Astrocyte (in vitro differentiated cells and primary cell): ENCODE data around the gene TMEM87B. TPM values are rescaled to one million over a fixed set of nuclear protein-coding genes. Genes with fewer than 3 reads are reported as not detected.

Experiments
- DNase-seq: peaks from one replicate; pipeline ENCODE4 v3.0.0-alpha.2; 2010; ENCODE audit warnings: low read depth
- FAIRE-seq: peaks from 2 replicates; lab custom pipeline; 2011; peaks lifted over from hg19 to GRCh38; lab: Jason Lieb, UNC
- H2AFZ ChIP-seq: 2 replicates; pipeline ENCODE4 v1.6.0; 2012; ENCODE audit warnings: low read depth, low read length, inconsistent platforms
- H3K27ac ChIP-seq: 2 replicates; pipeline ENCODE4 v1.5.1; 2011; ENCODE audit warnings: low read depth, low read length, inconsistent platforms
- H3K27me3 ChIP-seq: 2 replicates; pipeline ENCODE4 v1.6.0; 2011; ENCODE audit warnings: low read length, inconsistent platforms; ENCODE audit not compliant: insufficient read depth
- H3K36me3 ChIP-seq: 2 replicates; pipeline ENCODE4 v1.5.1; 2011; ENCODE audit warnings: low read length, inconsistent platforms; ENCODE audit not compliant: insufficient read depth
- H3K4me1 ChIP-seq: 2 replicates; pipeline ENCODE4 v1.5.1; 2011; ENCODE audit warnings: low read length, inconsistent platforms; ENCODE audit not compliant: insufficient read depth
- H3K4me2 ChIP-seq: 2 replicates; pipeline ENCODE4 v1.6.0; 2012; ENCODE audit warnings: low read length, inconsistent platforms
- H3K4me3 ChIP-seq: 2 replicates; pipeline ENCODE4 v1.5.1; 2011; ENCODE audit warnings: low read depth, mild to moderate bottlenecking, low read length, inconsistent platforms; ENCODE audit not compliant: insufficient read depth
- H3K79me2 ChIP-seq: 2 replicates; pipeline ENCODE4 v1.6.0; 2012; ENCODE audit warnings: mild to moderate bottlenecking, low read length, inconsistent platforms; ENCODE audit not compliant: insufficient read depth
- H3K9ac ChIP-seq: 2 replicates; pipeline ENCODE4 v1.6.0; 2012; ENCODE audit warnings: mild to moderate bottlenecking, low read length, inconsistent platforms
- H3K9me3 ChIP-seq: 2 replicates; pipeline ENCODE4 v1.5.1; 2012; ENCODE audit warnings: low read depth, mild to moderate bottlenecking, low read length, inconsistent platforms; ENCODE audit not compliant: insufficient read depth
- H4K20me1 ChIP-seq: 2 replicates; pipeline ENCODE4 v1.6.0; 2012; ENCODE audit warnings: low read length, inconsistent platforms; ENCODE audit not compliant: insufficient read depth
- H3K27ac Mint-ChIP-seq: one replicate; pipeline ENCODE4 v1.8.0; 2021; ENCODE audit warnings: mild to moderate bottlenecking, mixed read lengths; ENCODE audit not compliant: unreplicated experiment
- H3K27me3 Mint-ChIP-seq: one replicate; pipeline ENCODE4 v1.8.0; 2021; ENCODE audit warnings: low read depth, mixed read lengths; ENCODE audit not compliant: unreplicated experiment
- H3K36me3 Mint-ChIP-seq: one replicate; pipeline ENCODE4 v1.8.0; 2021; ENCODE audit warnings: low read depth, mixed read lengths; ENCODE audit not compliant: unreplicated experiment
- H3K4me1 Mint-ChIP-seq: one replicate; pipeline ENCODE4 v1.8.0; 2021; ENCODE audit warnings: low read depth, mixed read lengths; ENCODE audit not compliant: unreplicated experiment
- H3K4me3 Mint-ChIP-seq: one replicate; pipeline ENCODE4 v1.8.0; 2021; ENCODE audit warnings: mild to moderate bottlenecking, moderate library complexity, mixed read lengths; ENCODE audit not compliant: unreplicated experiment
- H3K9me3 Mint-ChIP-seq: one replicate; pipeline ENCODE4 v1.8.0; 2021; ENCODE audit warnings: mild to moderate bottlenecking, mixed read lengths; ENCODE audit not compliant: unreplicated experiment
- EZH2 ChIP-seq: IDR thresholded peaks from 2 replicates; pipeline ENCODE4 v1.6.1; 2012; ENCODE audit warnings: mild to moderate bottlenecking, low read length, inconsistent platforms; ENCODE audit not compliant: insufficient read depth
- total RNA-seq: library from RNA; stranded (reverse); gene quantifications from 2 replicates; pipeline ENCODE4 v1.2.1, GENCODE V29; 2021
- TF ChIP-seq, protein P1 (sequence below): IDR thresholded peaks from 2 replicates; pipeline ENCODE4 v1.5.1; 2011; ENCODE audit warnings: low read depth, mild to moderate bottlenecking, inconsistent platforms, low read length, moderate library complexity; ENCODE audit not compliant: insufficient read depth

The TMEM87B gene
- total RNA-seq, 1 donor from 2014 or later, result 27.2 TPM

DNA sequence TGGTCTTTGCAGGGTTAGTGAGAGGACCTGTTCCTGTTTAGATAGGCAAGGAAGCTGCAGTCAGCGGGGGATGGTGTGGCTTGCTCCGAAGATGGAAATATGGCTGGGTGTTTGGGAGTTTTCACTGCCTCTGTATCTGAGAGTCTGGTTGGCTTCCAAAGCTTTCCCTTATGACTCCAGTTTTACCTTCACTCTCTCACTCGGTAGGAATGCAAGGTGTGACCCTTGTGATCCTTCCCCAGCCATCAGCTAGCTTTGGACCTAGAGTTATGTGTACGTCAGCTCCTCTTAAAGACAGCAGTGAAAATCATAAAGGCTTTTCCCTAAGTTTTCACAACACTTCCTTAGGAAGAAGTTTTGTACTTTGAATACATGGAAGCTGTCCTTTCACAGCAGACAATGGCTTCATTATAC, 35.5 kb upstream of the TMEM87B start:
- TF ChIP-seq, protein P1, sequence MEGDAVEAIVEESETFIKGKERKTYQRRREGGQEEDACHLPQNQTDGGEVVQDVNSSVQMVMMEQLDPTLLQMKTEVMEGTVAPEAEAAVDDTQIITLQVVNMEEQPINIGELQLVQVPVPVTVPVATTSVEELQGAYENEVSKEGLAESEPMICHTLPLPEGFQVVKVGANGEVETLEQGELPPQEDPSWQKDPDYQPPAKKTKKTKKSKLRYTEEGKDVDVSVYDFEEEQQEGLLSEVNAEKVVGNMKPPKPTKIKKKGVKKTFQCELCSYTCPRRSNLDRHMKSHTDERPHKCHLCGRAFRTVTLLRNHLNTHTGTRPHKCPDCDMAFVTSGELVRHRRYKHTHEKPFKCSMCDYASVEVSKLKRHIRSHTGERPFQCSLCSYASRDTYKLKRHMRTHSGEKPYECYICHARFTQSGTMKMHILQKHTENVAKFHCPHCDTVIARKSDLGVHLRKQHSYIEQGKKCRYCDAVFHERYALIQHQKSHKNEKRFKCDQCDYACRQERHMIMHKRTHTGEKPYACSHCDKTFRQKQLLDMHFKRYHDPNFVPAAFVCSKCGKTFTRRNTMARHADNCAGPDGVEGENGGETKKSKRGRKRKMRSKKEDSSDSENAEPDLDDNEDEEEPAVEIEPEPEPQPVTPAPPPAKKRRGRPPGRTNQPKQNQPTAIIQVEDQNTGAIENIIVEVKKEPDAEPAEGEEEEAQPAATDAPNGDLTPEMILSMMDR, result no peak
- no peak for TF ChIP-seq EZH2
- Histone ChIP-seq H4K20me1 (no peaks in the 10 kb centered on the region), H3K36me3 (no peaks in the 10 kb centered on the region), H3K27ac (no peak overlapping the region), H3K27me3 (peaks cover 3% of the 10 kb centered on the region), H3K4me2 (no peak overlapping the region), H3K4me3 (no peak overlapping the region), H3K9me3 (no peaks in the 10 kb centered on the region), H3K79me2 (no peaks in the 10 kb centered on the region), H3K9ac (no peak overlapping the region), H2AFZ (no peak overlapping the region), H3K4me1 (peaks cover 9% of the 10 kb centered on the region)
- Mint-ChIP-seq H3K4me1 (peaks cover 10% of the 10 kb centered on the region), H3K9me3 (no peaks in the 10 kb centered on the region), H3K27ac (no peak overlapping the region), H3K27me3 (no peaks in the 10 kb centered on the region), H3K4me3 (no peak overlapping the region), H3K36me3 (peaks cover 9% of the 10 kb centered on the region)
- DNase-seq (no peak), FAIRE-seq (no peak)

DNA sequence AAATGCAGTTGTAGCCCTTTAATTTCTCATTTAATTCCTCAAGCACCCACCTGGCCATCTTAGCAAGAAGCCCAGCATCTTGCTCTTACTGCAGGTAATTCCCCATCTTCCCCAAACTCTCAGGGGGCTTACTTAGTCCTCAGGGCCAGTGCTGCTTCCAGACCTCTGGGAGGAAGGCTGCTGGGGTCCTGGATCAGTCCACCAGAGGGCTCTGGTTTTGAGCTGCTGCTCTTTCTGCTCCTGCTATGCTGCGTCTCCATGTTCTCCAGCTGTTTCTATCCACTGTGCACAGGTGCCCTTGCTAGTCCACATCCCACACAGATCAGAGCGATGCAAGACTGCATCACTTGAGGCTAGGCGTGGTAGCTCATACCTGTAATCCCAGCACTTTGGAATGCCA, 34.5 kb upstream of the TMEM87B start:
- no peak for DNase-seq
- no peak overlapping the region for H3K9ac ChIP-seq
- no peak overlapping the region for H3K27ac ChIP-seq
- H3K4me3 ChIP-seq, result no peak overlapping the region
- no peaks in the 10 kb centered on the region for H3K9me3 ChIP-seq
- peaks cover 10% of the 10 kb centered on the region for H3K4me1 Mint-ChIP-seq
- H3K4me2 ChIP-seq, result no peak overlapping the region
- no peak overlapping the region for H3K4me3 Mint-ChIP-seq
- H2AFZ ChIP-seq, result no peak overlapping the region
- no peak for TF ChIP-seq EZH2
- TF ChIP-seq, protein P1, result no peak
- H3K9me3 Mint-ChIP-seq, result no peaks in the 10 kb centered on the region
- no peaks in the 10 kb centered on the region for H3K36me3 ChIP-seq
- peaks cover 9% of the 10 kb centered on the region for H3K4me1 ChIP-seq
- no peak for FAIRE-seq
- H4K20me1 ChIP-seq, result no peaks in the 10 kb centered on the region
- no peak overlapping the region for H3K27ac Mint-ChIP-seq
- H3K79me2 ChIP-seq, result no peaks in the 10 kb centered on the region
- H3K27me3 Mint-ChIP-seq, result no peaks in the 10 kb centered on the region
- peaks cover 3% of the 10 kb centered on the region for H3K27me3 ChIP-seq
- peaks cover 9% of the 10 kb centered on the region for H3K36me3 Mint-ChIP-seq

DNA sequence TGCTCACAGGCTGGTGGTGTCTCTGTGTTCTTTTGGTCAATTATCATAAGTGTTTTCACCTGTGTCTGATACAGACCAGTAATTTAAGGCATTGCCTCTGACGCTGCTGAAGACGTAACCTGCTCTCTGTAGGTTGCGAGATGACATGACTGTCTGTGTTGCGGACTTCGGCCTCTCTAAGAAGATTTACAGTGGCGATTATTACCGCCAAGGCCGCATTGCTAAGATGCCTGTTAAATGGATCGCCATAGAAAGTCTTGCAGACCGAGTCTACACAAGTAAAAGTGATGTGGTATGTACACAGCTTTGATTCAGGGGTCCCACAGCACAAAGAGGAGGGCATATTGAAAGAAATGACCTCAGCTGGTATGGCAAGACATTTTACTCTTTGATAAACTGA, 33.8 kb upstream of the TMEM87B start:
- H3K79me2 ChIP-seq, result no peaks in the 10 kb centered on the region
- H2AFZ ChIP-seq, result no peak overlapping the region
- no peak overlapping the region for H3K4me2 ChIP-seq
- Mint-ChIP-seq H3K9me3 (no peaks in the 10 kb centered on the region), H3K4me1 (peaks cover 10% of the 10 kb centered on the region), H3K4me3 (no peak overlapping the region), H3K27ac (no peak overlapping the region), H3K27me3 (no peaks in the 10 kb centered on the region), H3K36me3 (peaks cover 7% of the 10 kb centered on the region)
- H3K36me3 ChIP-seq, result no peaks in the 10 kb centered on the region
- peaks cover 9% of the 10 kb centered on the region for H3K4me1 ChIP-seq
- DNase-seq, result no peak
- H3K9me3 ChIP-seq, result no peaks in the 10 kb centered on the region
- no peak for FAIRE-seq
- H3K4me3 ChIP-seq, result no peak overlapping the region
- H3K9ac ChIP-seq, result no peak overlapping the region
- H4K20me1 ChIP-seq, result no peaks in the 10 kb centered on the region
- no peak overlapping the region for H3K27ac ChIP-seq
- peaks cover 3% of the 10 kb centered on the region for H3K27me3 ChIP-seq
- TF ChIP-seq, protein P1, result no peak
- TF ChIP-seq EZH2, result no peak
